GM12875 (cell line): ENCODE measurements around the gene DESI1.
"Not testable (repeated sequence)": the region's sequence is repeated elsewhere in the genome, so short reads cannot be mapped to it uniquely, and the experiment has no call there.

Experiments
- H3K4me3 ChIP-seq: one replicate; pipeline ENCODE4 v1.5.1; 2011; ENCODE audit warnings: low read depth, low read length, control low read depth
- CTCF ChIP-seq: IDR thresholded peaks from 2 replicates; pipeline ENCODE4 v1.5.1; 2011; ENCODE audit warnings: low read depth, mild to moderate bottlenecking, control low read depth, inconsistent platforms, low read length, moderate library complexity, borderline replicate concordance; ENCODE audit not compliant: insufficient read depth

Gene DESI1

GRCh38 chr22:41575533-41575932 lies 45.3 kb downstream of the DESI1 start:
- no peak overlapping the region for H3K4me3 ChIP-seq
- TF ChIP-seq CTCF, result no peak

GRCh38 chr22:41574847-41575381 lies 45.9 kb downstream of the DESI1 start:
- no peak for TF ChIP-seq CTCF
- H3K4me3 ChIP-seq, result no peak overlapping the region

GRCh38 chr22:41573677-41574076 lies 47.2 kb downstream of the DESI1 start:
- H3K4me3 ChIP-seq, result no peak overlapping the region
- TF ChIP-seq CTCF, result no peak

- H3K4me3 ChIP-seq, result not testable (repeated sequence)
Measured at GRCh38 chr22:41572305-41572704, 48.5 kb downstream of the DESI1 start.

GRCh38 chr22:41571786-41572185 lies 49.1 kb downstream of the DESI1 start:
- H3K4me3 ChIP-seq, result no peak overlapping the region
- no peak for TF ChIP-seq CTCF

- H3K4me3 ChIP-seq, result no peak overlapping the region
- TF ChIP-seq CTCF, result no peak
Measured at GRCh38 chr22:41570221-41570620, 50.6 kb downstream of the DESI1 start.

- no peak overlapping the region for H3K4me3 ChIP-seq
- no peak for TF ChIP-seq CTCF
Measured at GRCh38 chr22:41568811-41569210, 52.0 kb downstream of the DESI1 start.

- no peak for TF ChIP-seq CTCF
Measured at GRCh38 chr22:41567512-41567768, 53.4 kb downstream of the DESI1 start.

More at GRCh38 chr22:41567512-41567768, 53.4 kb downstream of the DESI1 start:
- no peak overlapping the region for H3K4me3 ChIP-seq
